AG04449 (cell line): ENCODE results near the gene CAMTA1.

ENCODE experiments used
- CTCF ChIA-PET: fragments of 350-600 bp; formaldehyde crosslinking; extraction: SDS; loops from one replicate; lab custom pipeline; 2021; ENCODE audit warnings: antibody characterized with exemption; lab: Yijun Ruan, JAX
- POLR2A ChIA-PET: fragments of 400-600, 350-600 bp; formaldehyde crosslinking; extraction: SDS; loops from one replicate; lab custom pipeline; 2020; ENCODE audit warnings: antibody characterized with exemption, inconsistent platforms; lab: Yijun Ruan, JAX
- DNase-seq: peaks from one replicate; pipeline ENCODE4 v3.0.0-alpha.2; 2010; ENCODE audit warnings: low read depth, low spot score
- H3K4me3 ChIP-seq: 2 replicates; pipeline ENCODE4 v1.5.1; 2011; ENCODE audit warnings: low read depth, mild to moderate bottlenecking, control low read depth, low read length
- CTCF ChIP-seq: IDR thresholded peaks from one replicate; pipeline ENCODE4 v1.5.1; 2011; ENCODE audit warnings: mild to moderate bottlenecking, moderate library complexity, low read length, control low read depth, inconsistent platforms; ENCODE audit not compliant: insufficient read depth; ENCODE audit errors: missing control alignments

The CAMTA1 gene

GRCh38 chr1:7220712-7221252 lies 435.5 kb downstream of the CAMTA1 start:
- ChIA-PET POLR2A (no interaction called here), CTCF (interaction anchor here (1.2 to 6.0 kb wide), 3 partner anchors 30 to 427 kb away, joined by 3 to 46 read pairs (median 5); no protein-coding TSS in a partner anchor)
- TF ChIP-seq CTCF: no peak
- DNase-seq: no peak
- H3K4me3 ChIP-seq: no peak overlapping the region

- H3K4me3 ChIP-seq: no peak overlapping the region
- POLR2A ChIA-PET: no interaction called here
- CTCF ChIA-PET: interaction anchor here (0.8 to 6.0 kb wide), 5 partner anchors 141 to 502 kb away, joined by 3 to 46 read pairs (median 3); no protein-coding TSS in a partner anchor
- no peak for TF ChIP-seq CTCF
- DNase-seq: no peak
Observed at GRCh38 chr1:7221826-7222694, 436.8 kb downstream of the CAMTA1 start.

- POLR2A ChIA-PET: interaction anchor here (1.3 kb wide), 1 partner anchor 77 kb away, joined by 5 read pairs; no protein-coding TSS in a partner anchor
- TF ChIP-seq CTCF: no peak
- CTCF ChIA-PET: interaction anchor here (0.8 to 6.0 kb wide), 5 partner anchors 142 to 503 kb away, joined by 3 to 46 read pairs (median 3); no protein-coding TSS in a partner anchor
- no peak overlapping the region for H3K4me3 ChIP-seq
- DNase-seq: no peak
Observed at GRCh38 chr1:7222695-7223015, 437.4 kb downstream of the CAMTA1 start.

GRCh38 chr1:7223334-7224080 lies 438.3 kb downstream of the CAMTA1 start:
- ChIA-PET POLR2A (interaction anchor here (0.9 to 1.3 kb wide), 2 partner anchors 76 to 247 kb away, joined by 3 to 5 read pairs; no protein-coding TSS in a partner anchor), CTCF (interaction anchor here (0.9 to 1.8 kb wide), 3 partner anchors 11 to 153 kb away, joined by 3 to 5 read pairs (median 3); no protein-coding TSS in a partner anchor)
- peak; percentile 82 for DNase-seq
- no peak for TF ChIP-seq CTCF
- no peak overlapping the region for H3K4me3 ChIP-seq

- ChIA-PET POLR2A (interaction anchor here (0.9 to 1.3 kb wide), 2 partner anchors 75 to 247 kb away, joined by 3 to 5 read pairs; no protein-coding TSS in a partner anchor), CTCF (interaction anchor here (0.8 to 1.8 kb wide), 3 partner anchors 9 to 154 kb away, joined by 3 to 5 read pairs (median 3); no protein-coding TSS in a partner anchor)
Observed at GRCh38 chr1:7224081-7224534, 438.9 kb downstream of the CAMTA1 start.

More at GRCh38 chr1:7224081-7224534, 438.9 kb downstream of the CAMTA1 start:
- H3K4me3 ChIP-seq: no peak overlapping the region
- DNase-seq: no peak
- no peak for TF ChIP-seq CTCF
